HL-60/S4 treated with phorbol 12-myristate 13-acetate at 8.2 ng/mL for 4 days and 3 days (cell line): Measurements from ENCODE around the gene FBXL13.
"Not testable (repeated sequence)": the region's sequence is repeated elsewhere in the genome, so short reads cannot be mapped to it uniquely, and the experiment has no call there.

Source experiments
- in situ Hi-C: fragments of 300-500 bp; cut with MboI; formaldehyde crosslinking; loops from 2 replicates; pipeline ENCODE4 v1.15.0; 2022; ENCODE audit warnings: low sequenced_read_pairs

FBXL13 gene

GRCh38 chr7:103080923-103081322 is 6.3 kb upstream of the FBXL13 start:
- in situ Hi-C loops = no loop called here

GRCh38 chr7:103079836-103080235 is 5.2 kb upstream of the FBXL13 start:
- in situ Hi-C loops = no loop called here

GRCh38 chr7:103078226-103078625 is 3.6 kb upstream of the FBXL13 start:
- in situ Hi-C loops = not testable (repeated sequence)

DNA sequence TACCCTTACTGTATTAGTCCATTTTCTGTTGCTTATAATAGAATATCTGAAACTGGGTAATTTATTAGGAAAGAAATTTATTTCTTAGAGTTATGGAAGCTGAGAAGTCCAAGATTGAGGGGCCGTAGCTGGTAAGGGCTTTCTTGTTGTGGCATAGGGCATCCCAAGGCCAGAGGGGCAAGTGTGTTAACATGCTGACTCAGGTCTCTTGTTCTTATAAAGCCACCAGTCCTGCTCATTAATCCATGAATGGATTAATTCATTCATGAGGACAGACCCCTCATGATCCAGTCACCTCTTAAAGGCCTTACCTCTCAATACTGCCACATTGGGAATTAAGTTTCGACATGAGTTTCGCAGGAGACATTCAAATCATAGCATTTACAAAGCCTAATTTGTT is 2.7 kb upstream of the FBXL13 start:
- in situ Hi-C loops = no loop called here

- in situ Hi-C loops = no loop called here
These were observed 2.2 kb upstream of the FBXL13 start for GRCh38 chr7:103076764-103077163.

DNA sequence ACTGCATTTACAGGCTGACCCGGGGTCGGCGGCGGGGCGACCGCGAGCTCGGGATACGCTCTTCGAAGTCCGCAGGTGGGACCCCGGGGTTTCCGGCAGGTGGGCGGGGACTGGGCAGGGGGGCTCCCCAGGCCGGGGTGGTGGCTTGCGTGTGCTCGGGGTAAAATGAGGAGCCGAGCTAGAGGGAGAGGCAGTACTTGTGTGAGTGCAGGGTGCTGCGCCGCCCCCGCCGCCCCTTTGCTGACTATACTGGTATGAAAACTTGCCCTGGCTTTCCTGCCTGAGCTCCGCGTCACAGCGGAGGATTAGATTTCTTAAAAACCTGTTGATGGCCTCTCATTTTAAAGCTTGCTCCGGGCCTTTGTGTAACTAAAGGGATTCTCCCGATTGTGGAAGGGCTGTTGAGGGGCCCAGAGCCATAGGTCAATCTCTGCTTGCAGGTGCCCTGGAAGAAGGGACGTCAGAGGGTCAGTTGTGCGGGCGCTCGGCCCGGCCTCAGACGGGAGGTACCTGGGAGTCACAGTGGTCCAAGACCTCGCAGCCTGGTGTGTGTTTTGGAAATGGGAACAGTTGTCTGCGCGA is 832 bp upstream of the FBXL13 start:
- in situ Hi-C loops = no loop called here

- in situ Hi-C loops = loop anchor here (25.0 kb wide), 1 partner anchor 312 kb away; no protein-coding TSS in a partner anchor
These were observed 542 bp downstream of the FBXL13 start for GRCh38 chr7:103073989-103074518.

DNA sequence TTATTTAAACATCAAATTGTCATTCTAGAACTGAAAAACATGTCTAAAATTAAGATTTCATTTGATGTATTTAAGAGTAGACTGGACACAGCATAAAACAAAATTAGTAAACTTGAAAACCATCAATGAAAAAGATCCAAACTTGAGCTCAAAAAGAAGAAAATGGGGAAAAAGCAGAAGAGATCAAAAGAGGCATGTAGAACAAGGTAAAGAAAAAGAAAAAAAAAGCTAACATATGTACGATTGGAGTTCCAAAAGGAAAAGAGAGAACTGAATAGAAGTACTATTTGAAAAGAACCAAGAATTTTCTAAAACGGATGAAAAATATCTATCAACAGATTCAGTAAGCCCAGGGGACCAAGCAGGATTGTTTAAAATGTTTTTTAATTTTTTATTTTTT is 3.6 kb downstream of the FBXL13 start:
- in situ Hi-C loops = loop anchor here (25.0 kb wide), 1 partner anchor 309 kb away; no protein-coding TSS in a partner anchor

DNA sequence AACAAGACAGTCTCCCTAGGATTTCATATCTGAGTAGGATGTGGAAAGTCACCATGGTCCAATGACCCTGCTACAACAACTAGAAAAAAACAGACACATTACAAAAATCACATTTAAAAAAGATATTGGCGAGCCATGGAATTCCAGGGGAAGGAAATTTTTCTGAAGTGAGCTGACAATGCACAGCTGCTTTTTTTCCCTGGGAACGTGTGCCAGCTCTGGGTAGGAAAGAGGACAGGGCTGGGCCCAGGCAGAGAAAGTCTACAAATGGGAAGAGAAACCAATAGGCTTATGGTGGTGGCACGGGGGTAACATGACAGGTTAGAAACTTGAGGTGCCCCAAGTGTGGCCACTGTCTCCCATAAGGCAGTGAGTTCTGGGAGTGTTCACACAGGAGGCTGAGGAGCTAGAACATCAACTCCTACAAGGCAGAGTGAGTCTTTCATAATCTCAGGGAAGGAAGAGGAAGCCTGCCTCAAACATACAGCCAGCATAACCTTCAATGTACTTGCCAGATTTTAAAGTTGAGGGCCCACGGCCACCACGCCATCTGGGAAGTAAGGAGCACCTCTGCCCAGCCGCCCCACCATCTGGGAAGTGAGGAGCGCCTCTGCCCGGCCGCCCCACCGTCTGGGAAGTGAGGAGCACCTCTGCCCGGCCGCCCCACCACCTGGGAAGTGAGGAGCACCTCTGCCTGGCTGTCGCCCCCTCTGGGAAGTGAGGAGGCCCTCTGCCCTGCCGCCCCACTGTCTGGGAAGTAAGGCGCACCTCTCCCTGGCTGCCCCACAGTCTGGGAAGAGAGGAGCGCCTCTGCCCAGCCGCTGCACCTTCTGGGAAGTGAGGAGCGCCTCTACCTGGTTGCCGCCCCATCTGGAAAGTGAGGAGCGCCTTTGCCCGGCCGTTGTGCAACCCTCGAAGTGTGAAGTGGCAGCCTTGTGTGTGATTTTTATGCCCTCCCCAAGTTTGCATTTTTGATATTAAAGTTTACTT is 5.9 kb downstream of the FBXL13 start:
- in situ Hi-C loops = loop anchor here (25.0 kb wide), 1 partner anchor 306 kb away; no protein-coding TSS in a partner anchor

- in situ Hi-C loops = loop anchor here (25.0 kb wide), 1 partner anchor 303 kb away; no protein-coding TSS in a partner anchor
These were observed 8.9 kb downstream of the FBXL13 start for GRCh38 chr7:103065667-103066066.

GRCh38 chr7:103063895-103064294 is 10.7 kb downstream of the FBXL13 start:
- in situ Hi-C loops = loop anchor here (25.0 kb wide), 1 partner anchor 302 kb away; no protein-coding TSS in a partner anchor

- in situ Hi-C loops = loop anchor here (25.0 kb wide), 1 partner anchor 297 kb away; no protein-coding TSS in a partner anchor
These were observed 15.1 kb downstream of the FBXL13 start for GRCh38 chr7:103059471-103059870.

DNA sequence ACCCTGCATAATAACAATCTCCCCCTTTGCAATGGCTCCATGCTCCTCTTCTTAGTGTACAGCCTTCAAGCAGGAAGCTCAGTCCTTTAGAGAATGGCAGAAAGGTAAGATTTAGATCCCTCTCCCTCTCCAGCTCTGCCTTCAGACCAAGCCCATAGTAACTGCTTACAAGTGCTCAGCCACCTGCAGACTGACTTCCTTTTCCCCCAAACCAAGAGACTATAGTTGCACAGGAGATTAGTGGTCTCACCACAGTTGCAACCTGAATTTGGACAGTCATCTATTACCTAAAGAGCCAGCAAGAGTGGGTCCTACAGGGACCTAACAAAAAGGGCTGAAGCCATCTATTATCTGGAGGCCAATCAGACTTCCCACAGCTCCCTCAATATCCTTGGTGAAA is 16.5 kb downstream of the FBXL13 start:
- in situ Hi-C loops = loop anchor here (25.0 kb wide), 1 partner anchor 296 kb away; no protein-coding TSS in a partner anchor

DNA sequence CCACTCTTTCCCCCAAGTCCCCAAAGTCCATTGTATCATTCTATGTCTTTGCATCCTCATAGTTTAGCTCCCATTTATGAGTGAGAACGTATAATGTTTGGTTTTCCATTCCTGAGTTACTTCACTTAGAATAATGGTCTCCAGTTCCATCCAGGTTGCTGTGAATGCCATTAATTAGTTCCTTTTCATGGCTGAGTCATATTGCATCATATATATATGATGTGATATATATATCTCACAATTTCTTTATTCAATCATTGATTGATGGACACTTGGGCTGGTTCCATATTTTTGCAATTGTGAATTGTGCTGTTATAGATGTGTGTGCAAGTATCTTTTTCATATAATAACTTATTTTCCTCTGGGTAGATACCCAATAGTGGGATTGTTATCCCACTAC is 18.6 kb downstream of the FBXL13 start:
- in situ Hi-C loops = loop anchor here (25.0 kb wide), 1 partner anchor 294 kb away; no protein-coding TSS in a partner anchor

- in situ Hi-C loops = loop anchor here (25.0 kb wide), 1 partner anchor 289 kb away; no protein-coding TSS in a partner anchor
These were observed 23.1 kb downstream of the FBXL13 start for GRCh38 chr7:103051519-103051918.

GRCh38 chr7:103048833-103049232 is 25.8 kb downstream of the FBXL13 start:
- in situ Hi-C loops = no loop called here

GRCh38 chr7:103041815-103042214 is 32.8 kb downstream of the FBXL13 start:
- in situ Hi-C loops = not testable (repeated sequence)

- in situ Hi-C loops = not testable (repeated sequence)
These were observed 36.5 kb downstream of the FBXL13 start for GRCh38 chr7:103037823-103038739.

DNA sequence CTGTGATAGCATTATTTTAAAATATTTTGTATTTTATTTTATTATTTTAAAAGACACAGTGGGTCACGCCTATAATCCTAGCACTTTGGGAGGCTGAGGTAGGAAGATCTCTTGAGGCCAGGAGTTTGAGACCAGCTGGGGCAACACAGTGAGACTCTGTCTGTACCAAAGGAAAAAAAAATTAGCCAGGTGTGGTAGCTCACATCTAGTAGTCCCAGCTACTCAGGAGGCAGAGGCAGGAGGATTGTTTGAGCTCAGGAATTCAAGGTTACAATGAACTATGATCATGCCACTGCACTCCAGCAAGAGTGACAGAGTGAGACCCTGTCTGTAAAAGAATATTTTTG is 37.1 kb downstream of the FBXL13 start:
- in situ Hi-C loops = no loop called here

DNA sequence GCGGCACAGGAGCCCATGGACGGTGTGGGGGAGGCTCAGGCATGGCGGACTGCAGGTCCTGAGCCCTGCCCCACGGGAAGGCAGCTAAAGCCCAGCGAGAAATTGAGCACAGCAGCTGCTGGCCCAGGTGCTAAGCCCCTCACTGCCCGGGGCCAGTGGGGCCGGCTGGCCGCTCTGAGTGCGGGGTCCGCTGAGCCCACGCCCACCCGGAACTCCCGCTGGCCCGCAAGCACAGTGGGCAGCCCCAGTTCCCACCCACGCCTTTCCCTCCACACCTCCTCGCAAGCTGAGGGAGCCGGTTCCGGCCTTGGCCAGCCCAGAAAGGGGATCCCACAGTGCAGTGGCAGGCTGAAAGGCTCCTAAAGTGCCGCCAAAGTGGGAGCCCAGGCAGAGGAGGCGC is 40.3 kb downstream of the FBXL13 start:
- in situ Hi-C loops = not testable (repeated sequence)
